CD4-positive, alpha-beta T cell treated with Interleukin-17A for 4 hours (primary cell): Measurements from ENCODE around the gene VPS11.

Source experiments
- DNase-seq: peaks from one replicate; pipeline ENCODE4 v3.0.0-alpha.2; 2020; ENCODE audit warnings: mixed read lengths

The VPS11 gene

DNA sequence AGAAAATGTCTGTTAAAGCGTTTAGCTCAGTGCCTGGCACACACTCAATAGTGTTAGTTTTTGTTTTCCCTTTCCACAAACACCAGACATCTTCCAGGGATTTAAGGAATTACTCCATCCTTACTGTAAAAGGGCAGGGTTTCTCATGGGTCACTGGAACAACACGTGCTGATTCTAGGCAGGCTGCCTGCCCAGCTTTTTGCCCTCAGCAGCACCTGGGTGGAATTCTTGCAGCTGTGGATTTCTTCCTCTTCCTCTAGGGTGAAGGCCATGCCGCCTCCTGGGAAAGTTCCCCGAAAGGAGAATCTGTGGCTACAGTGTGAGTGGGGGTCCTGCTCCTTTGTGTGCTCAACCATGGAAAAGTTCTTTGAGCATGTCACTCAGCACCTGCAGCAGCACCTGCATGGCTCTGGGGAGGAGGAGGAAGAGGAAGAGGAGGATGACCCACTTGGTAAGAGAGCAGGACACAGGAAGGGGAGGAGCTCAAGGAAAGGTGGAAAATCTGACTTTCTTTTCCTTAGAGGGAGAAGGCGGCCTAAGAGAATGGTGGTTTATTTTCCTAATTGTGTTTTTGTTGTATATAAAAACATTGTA lies 59.2 kb downstream of the VPS11 start:
- DNase-seq: no peak

DNA sequence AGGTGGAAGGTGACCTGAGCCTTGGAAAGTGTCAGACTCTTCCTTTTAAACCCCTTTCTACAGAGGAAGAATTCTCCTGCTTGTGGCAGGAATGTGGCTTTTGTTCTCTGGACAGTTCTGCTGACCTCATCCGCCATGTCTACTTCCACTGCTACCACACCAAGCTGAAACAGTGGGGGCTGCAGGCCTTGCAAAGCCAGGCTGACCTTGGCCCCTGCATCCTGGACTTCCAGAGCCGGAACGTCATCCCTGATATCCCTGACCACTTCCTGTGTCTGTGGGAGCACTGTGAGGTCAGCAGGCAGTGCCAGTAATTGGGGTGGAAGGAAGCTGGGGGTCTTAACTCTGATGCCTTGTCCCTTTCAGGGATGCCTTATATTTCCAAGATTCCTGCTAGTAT lies 63.0 kb downstream of the VPS11 start:
- no peak for DNase-seq
